Measurements from ENCODE around the gene CCR6. TPM values are rescaled to one million over a fixed set of nuclear protein-coding genes. Genes with fewer than 3 reads are reported as not detected.

The CCR6 gene
- total RNA-seq, 4 donors from 2014 or later = not detected

GRCh38 chr6:167146977-167147376 lies 24.1 kb downstream of the CCR6 start:
- Histone ChIP-seq H3K27me3 (peaks cover 18% of the 10 kb centered on the region), H3K36me3 (no peaks in the 10 kb centered on the region), H3K27ac (no peak overlapping the region), H3K4me3 (no peak overlapping the region), H3K9me3 (no peaks in the 10 kb centered on the region), H3K4me1 (no peaks in the 10 kb centered on the region)
- WGBS, 2 donors (ENCODE audit: low coverage in 1 of 2) = 18 to 33% methylated on average over 6 to 7 of the region's 16 CpGs
- no peak for ATAC-seq
- TF ChIP-seq, protein P1, sequence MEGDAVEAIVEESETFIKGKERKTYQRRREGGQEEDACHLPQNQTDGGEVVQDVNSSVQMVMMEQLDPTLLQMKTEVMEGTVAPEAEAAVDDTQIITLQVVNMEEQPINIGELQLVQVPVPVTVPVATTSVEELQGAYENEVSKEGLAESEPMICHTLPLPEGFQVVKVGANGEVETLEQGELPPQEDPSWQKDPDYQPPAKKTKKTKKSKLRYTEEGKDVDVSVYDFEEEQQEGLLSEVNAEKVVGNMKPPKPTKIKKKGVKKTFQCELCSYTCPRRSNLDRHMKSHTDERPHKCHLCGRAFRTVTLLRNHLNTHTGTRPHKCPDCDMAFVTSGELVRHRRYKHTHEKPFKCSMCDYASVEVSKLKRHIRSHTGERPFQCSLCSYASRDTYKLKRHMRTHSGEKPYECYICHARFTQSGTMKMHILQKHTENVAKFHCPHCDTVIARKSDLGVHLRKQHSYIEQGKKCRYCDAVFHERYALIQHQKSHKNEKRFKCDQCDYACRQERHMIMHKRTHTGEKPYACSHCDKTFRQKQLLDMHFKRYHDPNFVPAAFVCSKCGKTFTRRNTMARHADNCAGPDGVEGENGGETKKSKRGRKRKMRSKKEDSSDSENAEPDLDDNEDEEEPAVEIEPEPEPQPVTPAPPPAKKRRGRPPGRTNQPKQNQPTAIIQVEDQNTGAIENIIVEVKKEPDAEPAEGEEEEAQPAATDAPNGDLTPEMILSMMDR (IDR thresholded peaks at IDR 0.05) = no peak
- no peak for TF ChIP-seq EP300 (IDR thresholded peaks at IDR 0.05)
- TF ChIP-seq POLR2A (IDR thresholded peaks at IDR 0.05) = no peak
- no peak for TF ChIP-seq POLR2AphosphoS5 (IDR thresholded peaks at IDR 0.05)

GRCh38 chr6:167148021-167148420 lies 25.1 kb downstream of the CCR6 start:
- Histone ChIP-seq H3K36me3 (no peaks in the 10 kb centered on the region), H3K9me3 (no peaks in the 10 kb centered on the region)

DNA sequence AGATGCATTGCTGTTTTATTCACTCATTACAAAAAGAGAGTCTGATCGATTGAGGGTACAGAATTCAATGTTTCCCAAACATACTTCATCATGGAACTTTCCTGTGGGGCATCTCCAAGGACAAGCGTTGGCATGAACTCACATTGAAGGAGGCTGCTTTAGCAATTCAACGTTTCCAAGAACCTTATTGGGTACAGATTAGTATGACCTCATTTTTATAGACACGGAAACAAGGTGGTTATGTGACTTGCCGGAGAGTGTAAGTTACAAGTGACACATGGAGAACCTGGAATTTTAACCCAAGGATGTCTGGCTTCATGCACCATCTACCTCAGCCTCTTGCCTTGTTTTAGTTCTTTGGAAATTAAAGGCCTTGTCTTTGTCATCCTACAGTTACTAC lies 26.1 kb downstream of the CCR6 start:
- Histone ChIP-seq H3K4me3 (no peak overlapping the region), H3K36me3 (no peaks in the 10 kb centered on the region), H3K4me1 (no peaks in the 10 kb centered on the region), H3K9me3 (no peaks in the 10 kb centered on the region), H3K27me3 (peaks cover 13% of the 10 kb centered on the region), H3K27ac (no peak overlapping the region)
- no peak for TF ChIP-seq EP300 (IDR thresholded peaks at IDR 0.05)
- 70 to 74% methylated on average over 3 to 5 of the region's 5 CpGs for WGBS, 2 donors (ENCODE audit: low coverage in 1 of 2)
- no peak for ATAC-seq

More at GRCh38 chr6:167148021-167148420, 25.1 kb downstream of the CCR6 start:
- no peak for ATAC-seq
- Histone ChIP-seq H3K27ac (no peak overlapping the region), H3K27me3 (peaks cover 18% of the 10 kb centered on the region), H3K4me3 (no peak overlapping the region), H3K4me1 (no peaks in the 10 kb centered on the region)
- TF ChIP-seq EP300 (IDR thresholded peaks at IDR 0.05) (no peak), POLR2AphosphoS5 (IDR thresholded peaks at IDR 0.05) (no peak)
- TF ChIP-seq, protein P1 (IDR thresholded peaks at IDR 0.05) = no peak

DNA sequence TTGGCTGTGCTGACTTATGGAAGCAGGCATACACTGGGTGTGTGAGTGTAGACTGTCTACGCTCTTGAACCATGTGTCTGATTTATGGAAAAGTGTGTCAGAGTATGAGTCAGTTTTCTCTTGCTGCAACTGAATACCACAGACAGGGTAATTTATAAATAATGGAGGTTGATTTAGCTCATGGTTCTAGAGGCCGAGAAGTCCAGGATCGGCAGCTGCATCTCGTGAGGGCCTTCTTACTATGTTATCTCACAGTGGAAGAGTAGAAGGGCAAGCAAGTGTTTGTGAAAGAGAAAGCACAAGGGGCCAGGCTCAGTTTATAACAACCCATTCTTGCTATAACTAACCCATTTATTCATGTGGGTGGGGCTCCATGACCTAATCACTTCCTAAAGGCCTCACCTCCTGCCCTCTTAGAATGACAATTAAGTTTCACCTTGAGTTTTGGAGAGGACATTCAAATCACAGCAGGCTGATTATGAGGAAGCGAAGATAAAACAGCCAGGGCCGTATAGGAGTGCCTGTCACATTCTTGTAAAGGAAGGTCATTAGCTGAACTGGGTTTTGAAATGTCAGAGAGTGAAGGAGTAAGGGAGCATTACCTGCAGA lies 28.1 kb downstream of the CCR6 start:
- TF ChIP-seq POLR2A (IDR thresholded peaks at IDR 0.05) (no peak), POLR2AphosphoS5 (IDR thresholded peaks at IDR 0.05) (no peak), EP300 (IDR thresholded peaks at IDR 0.05) (no peak)
- TF ChIP-seq, protein P1 (IDR thresholded peaks at IDR 0.05) = no peak
- H3K27me3 ChIP-seq = no peaks in the 10 kb centered on the region
- no peaks in the 10 kb centered on the region for H3K4me1 ChIP-seq
- no peak overlapping the region for H3K4me3 ChIP-seq
- H3K27ac ChIP-seq = no peak overlapping the region
- ATAC-seq = no peak
- H3K9me3 ChIP-seq = no peaks in the 10 kb centered on the region
- no peaks in the 10 kb centered on the region for H3K36me3 ChIP-seq
- 94% methylated on average over 5 to 6 of the region's 6 CpGs for WGBS, 2 donors (ENCODE audit: low coverage in 1 of 2)

- 80 to 86% methylated on average over 4 to 6 of the region's 7 CpGs for WGBS, 2 donors (ENCODE audit: low coverage in 1 of 2)
- no peak for TF ChIP-seq POLR2AphosphoS5 (IDR thresholded peaks at IDR 0.05)
- no peak for ATAC-seq
- H3K27ac ChIP-seq = no peak overlapping the region
- H3K9me3 ChIP-seq = no peaks in the 10 kb centered on the region
- H3K4me1 ChIP-seq = no peaks in the 10 kb centered on the region
- no peaks in the 10 kb centered on the region for H3K27me3 ChIP-seq
- no peaks in the 10 kb centered on the region for H3K36me3 ChIP-seq
- H3K4me3 ChIP-seq = no peak overlapping the region
These were observed 28.8 kb downstream of the CCR6 start for GRCh38 chr6:167151648-167152047.

DNA sequence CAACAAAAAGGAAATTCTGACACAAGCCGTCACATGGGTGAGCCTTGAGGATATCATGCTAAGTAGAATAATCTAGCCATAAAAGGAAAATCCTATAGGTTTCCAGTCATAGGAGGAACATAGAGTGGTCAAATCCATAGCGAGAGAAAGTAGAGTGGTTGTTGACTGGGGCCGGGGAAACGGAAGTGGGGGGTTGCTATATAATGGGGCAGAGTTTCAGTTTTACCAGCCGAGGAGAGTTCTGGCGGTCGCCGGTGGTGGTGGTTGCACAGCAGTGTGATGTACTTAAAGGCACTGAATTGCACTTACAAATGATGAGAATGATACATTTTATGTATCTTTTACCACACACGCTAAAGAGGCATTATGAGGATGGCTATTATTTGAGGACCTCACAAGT lies 30.0 kb downstream of the CCR6 start:
- WGBS, 2 donors (ENCODE audit: low coverage in 1 of 2) = 80 to 93% methylated on average over 7 to 9 of the region's 9 CpGs
- Histone ChIP-seq H3K4me1 (no peaks in the 10 kb centered on the region), H3K9me3 (no peaks in the 10 kb centered on the region), H3K27ac (no peak overlapping the region), H3K27me3 (no peaks in the 10 kb centered on the region), H3K36me3 (no peaks in the 10 kb centered on the region), H3K4me3 (no peak overlapping the region)
- no peak for ATAC-seq
- TF ChIP-seq, protein P1 (IDR thresholded peaks at IDR 0.05) = no peak
- TF ChIP-seq POLR2A (IDR thresholded peaks at IDR 0.05) (no peak), POLR2AphosphoS5 (IDR thresholded peaks at IDR 0.05) (no peak), EP300 (IDR thresholded peaks at IDR 0.05) (no peak)
